ENCODE measurements around the gene CD34. TPM values are rescaled to one million over a fixed set of nuclear protein-coding genes. Genes with fewer than 3 reads are reported as not detected.
"Not testable (repeated sequence)": the region's sequence is repeated elsewhere in the genome, so short reads cannot be mapped to it uniquely, and the experiment has no call there.

The CD34 gene, protein sequence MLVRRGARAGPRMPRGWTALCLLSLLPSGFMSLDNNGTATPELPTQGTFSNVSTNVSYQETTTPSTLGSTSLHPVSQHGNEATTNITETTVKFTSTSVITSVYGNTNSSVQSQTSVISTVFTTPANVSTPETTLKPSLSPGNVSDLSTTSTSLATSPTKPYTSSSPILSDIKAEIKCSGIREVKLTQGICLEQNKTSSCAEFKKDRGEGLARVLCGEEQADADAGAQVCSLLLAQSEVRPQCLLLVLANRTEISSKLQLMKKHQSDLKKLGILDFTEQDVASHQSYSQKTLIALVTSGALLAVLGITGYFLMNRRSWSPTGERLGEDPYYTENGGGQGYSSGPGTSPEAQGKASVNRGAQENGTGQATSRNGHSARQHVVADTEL
- 0.21 TPM in 1 of 2 replicates, not detected in the other for total RNA-seq (2014; rRNA removed; shearing (Covaris generic))
- 0.10 and 0.12 TPM in 2 replicates for polyA plus RNA-seq (2015; cell fraction: cytosol; rRNA removed)
- not detected in 2 replicates for polyA plus RNA-seq (2015; cell fraction: nucleus; rRNA removed)

DNA sequence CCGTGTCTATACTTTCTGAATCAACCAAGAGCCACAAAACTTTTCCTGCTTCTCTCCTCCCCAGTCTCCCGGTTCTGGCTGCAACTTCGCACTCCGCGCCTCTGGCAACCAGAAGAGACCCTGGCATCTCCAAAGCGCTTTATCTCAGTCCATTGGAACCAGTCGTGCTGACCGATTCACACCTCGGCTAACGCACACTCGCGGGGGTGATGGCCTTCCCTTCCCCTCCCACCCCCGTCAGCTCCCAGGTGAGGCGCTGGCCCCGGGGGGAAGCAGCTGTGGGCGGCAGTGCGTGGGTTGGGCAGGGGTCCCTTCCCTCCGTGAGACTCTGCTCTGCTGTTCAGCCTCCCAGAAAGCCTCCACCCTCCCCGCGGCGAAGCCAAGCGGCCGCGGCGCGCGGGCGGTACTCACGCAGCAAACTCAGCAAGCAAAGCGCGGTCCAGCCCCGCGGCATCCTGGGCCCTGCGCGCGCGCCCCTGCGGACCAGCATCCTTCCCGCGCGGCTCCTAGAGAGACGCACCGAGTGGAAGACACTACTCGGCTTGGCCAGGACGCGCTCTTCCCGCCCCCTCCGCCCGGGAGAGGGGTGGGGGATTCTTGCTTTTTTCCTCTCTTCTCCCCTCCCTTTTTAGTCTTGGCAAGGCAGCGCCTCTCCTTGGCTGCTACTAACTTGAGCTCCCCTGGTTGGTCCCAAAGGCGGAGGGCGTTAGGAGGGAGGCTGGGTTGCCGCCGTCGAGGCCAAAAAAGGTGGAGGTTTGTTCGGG, at the start of gene CD34:
Gene CD34 (minus strand): TSS at position 535 of the 764 bp plus-strand sequence. CDS start 45 bp downstream, at position 490.
- in situ Hi-C loops (cut with HindIII; ENCODE audit: low pct_unique_long_range_greater_than_20kb, low sequenced_read_pairs) = no loop called here
- no peak for DNase-seq (ENCODE audit: low read depth, low spot score)

DNA sequence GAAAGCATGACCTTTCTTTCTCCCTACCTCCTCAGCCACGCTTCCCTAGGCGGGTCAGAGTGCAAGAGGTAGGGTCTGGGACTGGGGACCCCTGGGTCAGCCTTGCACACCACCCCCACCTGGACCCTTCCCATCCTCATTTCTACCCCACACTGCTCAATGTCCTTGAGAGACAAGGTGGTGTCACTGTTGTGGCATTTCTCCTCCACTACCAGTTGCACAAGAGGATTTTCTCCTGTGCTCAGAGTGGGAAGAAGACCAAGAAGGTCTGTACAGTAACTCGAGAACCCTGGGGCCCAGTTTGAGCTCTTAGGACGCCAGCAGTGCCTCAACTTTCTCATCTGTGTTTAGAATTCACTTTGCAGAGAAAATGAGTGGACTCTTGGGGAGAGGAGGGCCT, 49.4 kb upstream of the CD34 start:
- no peak for DNase-seq (ENCODE audit: low read depth, low spot score)
- in situ Hi-C loops (cut with HindIII; ENCODE audit: low pct_unique_long_range_greater_than_20kb, low sequenced_read_pairs) = no loop called here

DNA sequence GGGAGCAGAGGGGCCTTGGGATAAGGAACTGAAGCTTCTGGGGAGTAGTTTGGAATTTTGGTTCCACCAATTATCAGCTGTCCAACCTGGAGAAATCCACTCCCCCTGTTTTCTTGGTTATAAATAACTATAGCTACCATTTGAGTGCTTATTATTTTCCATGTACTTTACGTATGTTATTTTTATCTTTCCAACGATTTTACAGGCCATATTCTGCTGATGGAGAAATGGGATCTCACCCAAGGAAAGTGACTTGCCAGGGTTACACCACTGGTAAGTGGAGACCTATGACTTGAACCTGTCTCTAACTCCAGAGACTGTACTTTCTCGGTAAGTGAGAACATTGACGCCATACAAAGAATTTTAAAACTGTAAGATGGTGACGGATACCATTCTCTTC, 49.0 kb upstream of the CD34 start:
- DNase-seq (ENCODE audit: low read depth, low spot score) = no peak
- in situ Hi-C loops (cut with HindIII; ENCODE audit: low pct_unique_long_range_greater_than_20kb, low sequenced_read_pairs) = no loop called here

DNA sequence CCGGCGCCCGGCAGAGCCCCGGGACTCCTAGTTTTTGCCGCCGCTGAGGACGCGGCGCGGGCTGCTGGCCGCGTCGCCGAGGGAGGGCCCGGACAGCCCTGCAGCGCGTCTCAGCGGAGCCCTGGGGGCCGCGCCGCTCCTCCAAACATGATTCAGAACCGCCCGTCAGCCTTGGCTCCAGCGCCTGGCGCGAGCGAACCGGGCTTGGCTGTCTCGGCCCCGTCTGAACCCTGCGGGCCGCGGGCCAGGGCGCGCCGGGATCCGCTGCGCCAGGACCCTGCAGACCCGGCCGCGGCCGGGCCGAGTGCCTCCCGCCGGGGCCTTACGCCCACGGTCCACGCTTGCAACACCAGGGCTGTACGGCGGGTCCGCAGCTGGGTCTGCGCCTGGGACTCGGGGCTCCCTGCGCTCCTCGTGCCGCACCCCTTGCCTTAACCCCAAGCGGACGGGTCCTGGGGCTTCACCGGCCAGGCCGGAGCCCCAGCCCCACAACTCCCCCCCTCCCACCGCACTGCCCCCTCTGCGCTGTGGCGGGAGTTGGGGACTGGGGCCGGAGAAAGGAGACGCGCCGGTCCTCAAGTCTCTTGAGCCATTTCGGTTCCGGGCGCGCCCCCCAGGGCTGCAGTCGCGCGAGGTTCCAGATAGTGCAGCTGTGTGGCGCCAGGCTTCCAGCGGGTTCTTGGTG, 48.4 kb upstream of the CD34 start:
- in situ Hi-C loops (cut with HindIII; ENCODE audit: low pct_unique_long_range_greater_than_20kb, low sequenced_read_pairs) = no loop called here
- DNase-seq (ENCODE audit: low read depth, low spot score) = no peak

DNA sequence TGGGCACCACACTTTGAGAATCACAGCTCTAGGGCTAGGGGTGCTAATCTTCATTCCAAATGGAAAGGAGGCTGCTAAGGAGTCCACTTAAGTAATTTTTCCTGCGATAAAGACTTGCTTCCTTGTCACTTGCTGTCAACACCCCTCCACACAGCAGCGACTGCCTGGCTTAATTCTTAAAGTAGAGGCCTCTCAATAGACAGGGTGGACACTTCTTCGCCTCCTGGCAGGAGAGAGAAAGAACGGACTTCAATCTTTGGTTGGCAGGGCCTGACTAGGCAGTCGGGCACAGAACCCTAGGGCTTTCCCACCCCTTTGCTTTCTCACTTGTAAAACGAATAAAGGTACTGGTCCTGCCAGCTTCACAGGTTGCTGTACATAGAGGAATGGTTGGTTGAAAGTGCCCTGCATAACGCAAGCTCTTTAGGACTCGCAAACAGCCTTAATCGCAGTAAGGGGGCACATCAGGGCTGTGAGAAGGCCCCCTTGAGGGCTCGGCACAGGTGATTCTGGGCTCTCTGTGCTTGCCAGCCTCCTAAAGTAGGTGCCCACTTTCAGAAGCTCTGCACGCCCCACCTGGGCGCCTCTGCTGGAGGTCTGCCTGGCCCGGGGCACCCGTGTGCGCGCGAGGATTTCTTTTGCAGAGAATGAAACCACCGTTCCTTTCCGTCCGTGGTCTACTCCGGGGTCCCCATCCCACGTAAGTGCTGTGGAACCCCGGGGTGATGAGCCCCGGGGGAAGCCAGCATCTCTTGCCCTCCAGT, 47.6 kb upstream of the CD34 start:
- in situ Hi-C loops (cut with HindIII; ENCODE audit: low pct_unique_long_range_greater_than_20kb, low sequenced_read_pairs) = no loop called here
- DNase-seq (ENCODE audit: low read depth, low spot score) = no peak

DNA sequence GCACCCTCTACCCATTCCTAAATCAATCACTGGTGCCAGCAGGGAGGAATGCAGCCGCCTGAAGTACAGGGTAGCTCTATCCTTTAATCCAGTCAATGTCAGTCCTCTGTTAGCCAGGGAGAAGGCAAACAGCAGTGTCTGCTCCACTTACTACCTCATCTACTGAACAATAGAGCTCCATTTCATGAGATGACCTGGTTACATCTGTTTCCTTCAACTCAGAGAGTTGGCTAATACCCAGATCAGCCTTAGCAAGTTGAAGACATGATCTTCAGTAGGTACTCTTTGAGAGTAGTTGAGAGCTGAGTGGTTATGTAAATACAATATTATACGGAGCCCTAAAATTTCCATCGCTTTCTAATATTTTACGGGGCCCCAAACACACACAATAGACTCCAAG, 46.1 kb upstream of the CD34 start:
- DNase-seq (ENCODE audit: low read depth, low spot score) = no peak
- in situ Hi-C loops (cut with HindIII; ENCODE audit: low pct_unique_long_range_greater_than_20kb, low sequenced_read_pairs) = no loop called here

DNA sequence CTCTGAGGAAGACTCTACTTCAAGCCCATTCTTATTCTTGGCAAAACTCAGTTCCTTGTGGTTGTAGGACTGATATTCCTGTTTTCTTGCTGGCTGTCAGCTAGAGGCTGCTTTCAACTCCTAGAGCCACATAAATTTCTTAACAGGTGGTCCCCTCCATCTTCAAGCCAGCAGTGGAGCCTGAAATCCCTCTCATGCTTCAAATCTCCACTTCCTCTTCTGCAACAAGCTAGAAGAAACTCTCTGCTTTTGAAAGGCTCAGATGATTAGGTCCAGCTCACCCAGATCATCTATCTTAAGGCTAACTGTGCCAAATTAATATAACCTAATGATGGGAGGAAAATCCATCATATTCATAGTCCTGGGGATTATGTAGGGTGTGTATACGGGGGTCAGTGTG, 43.2 kb upstream of the CD34 start:
- in situ Hi-C loops (cut with HindIII; ENCODE audit: low pct_unique_long_range_greater_than_20kb, low sequenced_read_pairs) = no loop called here
- no peak for DNase-seq (ENCODE audit: low read depth, low spot score)

DNA sequence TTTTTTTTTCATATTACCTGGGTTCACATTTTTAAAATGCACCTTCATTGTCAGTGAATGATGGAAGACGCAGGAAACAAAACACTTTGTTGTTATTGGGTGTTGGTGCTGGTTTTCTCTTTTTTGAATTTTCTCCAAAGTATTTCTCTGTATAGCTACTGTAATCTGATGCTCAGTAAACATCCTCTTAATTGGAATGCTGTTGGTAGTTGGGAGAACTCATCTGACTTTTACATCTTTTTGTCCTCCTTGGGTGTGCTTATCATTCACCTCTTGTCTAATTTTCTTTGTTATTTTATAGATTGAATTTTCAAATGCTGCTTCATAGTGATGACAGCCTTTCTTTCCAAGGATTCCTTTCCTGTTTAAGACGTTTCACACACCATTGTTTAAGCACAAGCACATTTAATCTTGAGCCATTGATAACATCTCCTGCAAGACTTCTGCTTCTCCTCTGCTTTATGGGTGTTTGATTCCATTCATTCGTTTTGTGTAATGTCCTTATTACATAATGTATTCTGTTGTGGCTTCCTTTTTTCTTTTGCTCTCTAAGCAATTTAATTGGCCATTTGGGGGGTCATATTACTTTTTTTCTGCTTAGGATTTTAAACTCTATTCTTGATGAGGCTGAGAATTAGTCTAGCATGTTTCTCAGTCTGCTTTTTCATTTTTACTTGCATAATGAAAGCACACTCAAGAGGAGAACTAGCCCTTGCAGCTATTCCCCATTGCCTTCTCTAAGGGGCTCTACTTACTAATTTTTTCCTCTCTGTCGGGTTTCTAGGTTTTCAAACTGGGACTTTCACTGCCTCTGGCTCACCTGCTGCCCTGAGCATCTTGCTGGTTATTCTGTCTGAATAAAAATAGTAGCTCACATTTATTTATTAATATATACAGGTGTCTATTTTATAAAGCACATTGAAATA, 42.0 kb upstream of the CD34 start:
- no peak for DNase-seq (ENCODE audit: low read depth, low spot score)
- in situ Hi-C loops (cut with HindIII; ENCODE audit: low pct_unique_long_range_greater_than_20kb, low sequenced_read_pairs) = no loop called here

DNA sequence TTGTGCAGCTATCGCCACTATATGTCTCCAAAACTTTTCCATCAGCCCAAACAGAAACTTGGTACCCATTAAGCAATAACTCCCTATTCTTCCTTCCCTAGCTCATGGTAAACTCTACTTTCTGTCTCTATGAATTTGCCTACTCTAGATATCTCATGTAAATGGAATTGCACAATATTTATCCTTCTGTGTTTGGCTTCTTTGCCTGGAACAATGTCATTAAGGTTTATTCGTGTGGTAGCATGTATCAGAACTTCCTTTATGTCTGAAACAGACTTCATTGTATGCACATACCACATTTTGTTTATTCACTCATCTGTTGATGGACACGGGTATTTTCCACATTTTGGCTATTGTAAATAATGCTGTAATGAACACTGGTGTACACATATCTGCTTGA, 40.7 kb upstream of the CD34 start:
- DNase-seq (ENCODE audit: low read depth, low spot score) = no peak
- in situ Hi-C loops (cut with HindIII; ENCODE audit: low pct_unique_long_range_greater_than_20kb, low sequenced_read_pairs) = no loop called here

DNA sequence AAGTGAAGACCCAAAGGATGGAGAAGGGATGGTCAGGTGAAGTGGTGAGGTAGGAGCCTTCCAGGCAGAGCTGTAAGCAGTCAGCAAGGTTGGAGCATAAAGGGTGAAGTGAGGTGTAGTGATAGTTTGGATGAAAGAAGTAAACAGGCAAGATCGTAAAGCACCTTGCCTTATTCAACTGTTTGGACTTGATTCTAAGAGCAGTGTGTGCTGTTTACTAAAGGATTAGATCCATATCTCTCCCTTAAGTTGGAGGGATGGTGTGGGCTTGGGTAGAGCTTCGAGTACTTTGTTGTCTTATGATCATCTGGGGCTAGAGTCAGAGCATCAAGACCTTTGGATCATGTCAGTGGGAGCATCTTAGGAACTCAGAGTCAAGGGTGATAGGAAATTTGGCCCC, 39.8 kb upstream of the CD34 start:
- DNase-seq (ENCODE audit: low read depth, low spot score) = no peak
- in situ Hi-C loops (cut with HindIII; ENCODE audit: low pct_unique_long_range_greater_than_20kb, low sequenced_read_pairs) = no loop called here

DNA sequence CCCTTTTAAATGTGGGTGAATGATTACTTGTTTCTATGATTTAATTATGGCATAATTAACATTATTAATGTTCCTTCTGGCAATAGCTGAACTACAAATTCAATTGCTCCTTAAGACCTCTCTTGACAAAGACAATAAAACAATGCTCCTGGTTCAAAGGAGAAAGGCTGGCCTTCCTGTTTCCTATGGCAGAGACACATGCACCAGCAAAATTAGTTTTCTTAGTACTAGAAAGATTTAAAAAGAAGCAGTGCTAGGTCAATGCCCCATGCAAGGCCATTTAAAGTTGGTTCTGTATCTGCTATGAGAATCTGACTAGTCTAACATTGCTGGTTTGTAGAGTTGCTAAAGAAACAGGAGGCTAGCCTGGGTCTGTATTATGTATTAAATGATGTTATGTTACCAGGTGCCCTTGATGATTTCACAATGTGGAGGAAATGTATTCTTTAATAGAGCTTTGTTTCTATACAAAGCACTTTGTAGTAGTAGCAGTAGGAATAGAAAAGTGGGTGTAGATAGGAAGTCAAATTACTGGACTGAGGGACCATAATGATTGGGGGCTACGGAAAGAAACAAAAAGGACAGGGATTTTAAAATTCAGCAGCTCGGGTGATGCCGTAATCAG, 38.8 kb upstream of the CD34 start:
- in situ Hi-C loops (cut with HindIII; ENCODE audit: low pct_unique_long_range_greater_than_20kb, low sequenced_read_pairs) = no loop called here
- no peak for DNase-seq (ENCODE audit: low read depth, low spot score)

DNA sequence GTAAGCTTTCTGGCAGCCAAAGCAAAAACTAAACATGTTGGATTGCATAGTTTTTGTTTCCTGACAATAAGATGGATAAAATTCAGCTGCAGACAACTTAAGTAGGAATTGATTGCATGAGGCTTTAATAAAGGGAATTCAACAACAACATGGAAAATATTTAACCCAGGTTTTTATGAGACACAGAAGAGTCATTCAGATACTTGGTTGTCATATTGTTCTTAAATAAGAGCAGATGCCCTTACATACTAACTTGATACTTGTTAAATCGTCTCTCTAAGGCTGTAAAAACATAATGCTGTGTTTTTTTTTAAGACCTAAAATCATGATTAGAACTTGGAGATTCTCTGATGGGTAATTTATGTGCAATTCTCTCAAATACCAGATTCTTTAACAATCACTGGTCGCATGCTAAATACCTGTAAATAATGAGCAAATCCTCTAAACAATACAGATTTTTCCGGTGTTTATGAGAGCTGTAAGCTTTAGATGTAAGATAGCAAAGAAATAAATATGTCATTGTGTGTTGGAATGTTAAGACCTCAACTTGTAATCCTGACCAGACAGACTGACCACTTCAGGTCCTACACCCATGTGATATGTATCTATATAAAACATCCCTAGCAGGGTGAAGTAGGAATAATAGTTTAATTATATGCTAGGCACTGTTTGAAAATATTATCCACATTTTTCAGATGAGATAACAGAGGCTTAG, 37.8 kb upstream of the CD34 start:
- in situ Hi-C loops (cut with HindIII; ENCODE audit: low pct_unique_long_range_greater_than_20kb, low sequenced_read_pairs) = no loop called here
- DNase-seq (ENCODE audit: low read depth, low spot score) = peak; percentile 50

DNA sequence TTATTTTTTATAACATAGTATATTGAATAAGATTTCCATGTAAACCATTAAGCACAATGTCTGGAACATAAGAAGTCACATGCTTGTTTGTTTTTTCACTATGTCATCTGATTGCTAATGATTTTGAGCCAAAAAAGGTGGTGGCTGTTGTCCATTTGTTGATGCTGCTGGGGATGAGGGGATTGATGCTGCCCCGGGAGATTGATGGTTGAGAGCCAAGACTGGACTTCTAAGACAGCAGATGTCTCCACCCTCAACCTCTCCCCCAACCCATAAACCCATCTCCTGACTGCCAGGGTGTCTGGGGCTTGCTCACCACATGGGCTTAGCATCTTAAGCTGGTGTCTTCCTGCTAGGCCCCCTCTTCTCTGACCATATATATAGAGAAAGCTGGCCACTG, 35.8 kb upstream of the CD34 start:
- DNase-seq (ENCODE audit: low read depth, low spot score) = no peak
- in situ Hi-C loops (cut with HindIII; ENCODE audit: low pct_unique_long_range_greater_than_20kb, low sequenced_read_pairs) = no loop called here

DNA sequence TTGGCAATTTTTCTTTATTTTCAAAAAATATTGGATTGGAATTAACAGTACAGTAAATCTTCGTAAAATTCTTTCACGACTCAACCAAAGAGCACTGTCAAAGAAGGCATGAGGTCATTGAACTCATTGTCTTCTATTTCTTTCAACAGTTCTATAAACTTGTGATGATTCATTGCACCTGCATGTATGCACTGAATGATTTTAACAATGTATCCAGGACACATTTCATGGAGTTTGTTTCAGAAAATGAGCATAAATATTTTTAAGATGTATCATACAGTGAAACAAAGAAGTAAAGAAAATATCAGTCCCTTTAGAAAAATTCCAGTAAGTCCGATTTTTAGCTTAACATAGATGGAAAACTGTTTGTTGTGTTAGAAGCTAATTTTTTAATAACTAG, 33.6 kb upstream of the CD34 start:
- DNase-seq (ENCODE audit: low read depth, low spot score) = no peak

DNA sequence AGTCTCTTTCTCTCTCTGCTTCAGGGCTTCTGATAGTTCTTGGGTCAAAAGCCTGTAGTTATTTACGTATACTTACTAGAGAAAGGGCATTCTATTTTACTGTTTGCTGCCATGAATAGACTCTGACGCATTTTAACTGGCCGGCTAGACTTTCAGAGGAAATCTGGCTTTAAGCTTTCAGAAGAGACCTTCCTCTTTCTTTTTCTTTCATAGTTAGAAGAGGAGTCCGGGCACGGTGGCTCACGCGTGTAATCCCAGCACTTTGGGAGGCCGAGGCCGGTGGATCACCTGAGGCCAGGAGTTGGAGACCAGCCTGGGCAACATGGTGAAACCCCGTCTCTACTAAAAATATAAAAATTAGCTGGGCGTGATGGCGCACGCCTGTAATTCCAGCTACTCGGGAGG, 31.4 kb upstream of the CD34 start:
- peak; percentile 83 for DNase-seq (ENCODE audit: low read depth, low spot score)
- in situ Hi-C loops (cut with HindIII; ENCODE audit: low pct_unique_long_range_greater_than_20kb, low sequenced_read_pairs) = not testable (repeated sequence)

More for the DNA sequence above, 33.6 kb upstream of the CD34 start:
- in situ Hi-C loops (cut with HindIII; ENCODE audit: low pct_unique_long_range_greater_than_20kb, low sequenced_read_pairs) = no loop called here

DNA sequence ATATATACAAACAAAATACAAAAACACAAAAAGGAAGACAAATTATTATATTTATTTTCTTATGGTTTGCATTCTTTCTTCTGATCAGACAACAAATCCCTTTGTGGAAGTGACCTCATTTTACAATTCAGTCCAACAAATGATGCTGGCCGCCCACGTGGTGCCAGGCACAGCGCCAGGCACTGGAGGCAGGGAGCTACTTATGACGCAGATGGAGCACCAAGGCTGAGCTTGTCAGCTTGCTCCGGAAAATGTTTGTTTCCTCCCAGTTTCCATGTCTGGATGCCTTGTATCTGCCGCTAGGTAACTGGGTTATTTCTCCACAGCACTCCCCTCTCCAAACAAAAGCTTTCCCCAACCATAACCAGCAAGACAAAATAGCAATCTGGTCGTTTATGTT, 30.7 kb upstream of the CD34 start:
- in situ Hi-C loops (cut with HindIII; ENCODE audit: low pct_unique_long_range_greater_than_20kb, low sequenced_read_pairs) = no loop called here
- DNase-seq (ENCODE audit: low read depth, low spot score) = peak; percentile 94

All from SK-MEL-5 (cell line).